Measurements from ENCODE around the gene NYNRIN.

GRCh38 chr14:24397639-24398292, 1.0 kb upstream of the NYNRIN start:
- TF ChIP-seq CTCF (conservative IDR thresholded peaks at IDR 0.05; ENCODE audit: low read depth, low read length) = no peak
- no peak for TF ChIP-seq EZH2phosphoT487 (IDR thresholded peaks at IDR 0.05; ENCODE audit: borderline replicate concordance, low read length)

Measured in PC-3 (cell line).